Skeletal muscle cell (primary cell): ENCODE data around the gene FAR2.
A peak's percentile ranks its signal among the peaks of the same experiment; 100 is the strongest.
"Not testable (repeated sequence)": the region's sequence is repeated elsewhere in the genome, so short reads cannot be mapped to it uniquely, and the experiment has no call there.

Experiments used
- DNase-seq: peaks from one replicate; pipeline ENCODE4 v3.0.0-alpha.2; 2010; ENCODE audit warnings: low read depth
- H3K4me3 ChIP-seq: 2 replicates; pipeline ENCODE4 v1.5.1; 2011; ENCODE audit warnings: low read depth, mild to moderate bottlenecking, control low read depth, low read length, moderate library complexity

FAR2 gene

GRCh38 chr12:29148911-29149690 lies at the start of gene FAR2:
Gene FAR2 (plus strand): TSS chr12:29149278. CDS start chr12:29270450, 121,172 bp downstream.
- DNase-seq: no peak
- peak within 1 kb of the TSS; percentile 75 for H3K4me3 ChIP-seq

GRCh38 chr12:29102741-29103140 lies 46.3 kb upstream of the FAR2 start:
- H3K4me3 ChIP-seq: no peak overlapping the region
- DNase-seq: no peak

- DNase-seq: no peak
- no peak overlapping the region for H3K4me3 ChIP-seq
Measured at GRCh38 chr12:29103539-29103974, 45.5 kb upstream of the FAR2 start.

DNA sequence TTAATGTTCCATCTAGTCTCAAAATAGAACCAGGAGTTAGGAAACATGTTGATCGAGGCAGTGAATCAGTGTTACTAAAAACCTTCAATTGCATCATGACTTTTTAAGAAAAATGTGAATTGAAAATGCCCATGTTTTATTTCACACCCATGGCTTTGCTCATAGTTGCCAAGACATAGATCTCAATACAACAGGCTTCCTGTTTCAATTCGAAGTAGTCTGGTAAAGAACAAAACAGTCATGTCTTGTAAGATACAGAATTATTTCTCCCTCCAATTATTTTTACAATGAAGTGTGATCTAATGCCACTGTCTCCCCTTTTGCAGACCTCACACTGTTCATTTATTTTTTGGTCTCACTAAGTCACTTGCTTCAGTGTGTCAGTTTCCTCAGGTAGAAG lies 44.6 kb upstream of the FAR2 start:
- DNase-seq: no peak
- H3K4me3 ChIP-seq: no peak overlapping the region

- DNase-seq: no peak
- no peak overlapping the region for H3K4me3 ChIP-seq
Measured at GRCh38 chr12:29110506-29111442, 38.3 kb upstream of the FAR2 start.

DNA sequence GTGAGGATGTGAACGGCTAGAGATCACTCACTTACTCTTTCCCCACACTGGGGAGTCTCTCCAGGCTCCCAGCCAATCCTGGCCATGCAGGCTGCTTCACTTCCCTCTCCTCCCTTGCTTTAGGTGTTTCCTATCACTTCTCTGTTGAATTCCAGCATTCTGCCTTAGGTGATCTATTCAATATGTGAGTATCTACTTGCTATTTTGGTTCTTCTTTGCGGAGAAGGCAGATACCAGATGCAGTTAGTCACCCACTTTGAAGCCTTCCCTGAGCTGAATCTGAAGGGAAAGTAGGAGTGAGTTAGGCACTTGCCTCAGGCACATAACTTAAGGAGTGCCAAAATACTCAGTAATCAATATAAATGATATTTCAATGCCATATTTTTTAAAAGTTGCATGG lies 36.0 kb upstream of the FAR2 start:
- H3K4me3 ChIP-seq: no peak overlapping the region
- no peak for DNase-seq

DNA sequence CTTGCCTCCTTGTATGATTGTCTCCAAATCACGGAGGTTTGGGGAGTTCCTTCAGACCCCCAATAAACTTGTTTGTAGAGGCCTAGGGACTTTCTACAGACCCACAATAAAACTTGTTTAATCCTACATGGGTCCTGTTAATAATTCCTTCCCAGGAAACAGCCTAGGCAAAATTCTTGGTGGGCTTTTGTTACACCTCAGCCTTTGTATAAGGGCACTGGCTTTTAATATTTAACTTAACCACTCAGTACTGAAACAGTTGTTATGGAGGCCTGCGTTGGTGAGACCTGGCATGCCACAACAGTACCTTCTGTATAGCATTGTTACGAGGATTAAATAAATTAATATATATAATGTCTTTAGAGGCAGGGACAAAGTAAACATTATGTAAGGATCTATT lies 32.7 kb upstream of the FAR2 start:
- DNase-seq: no peak

GRCh38 chr12:29131539-29131938 lies 17.5 kb upstream of the FAR2 start:
- H3K4me3 ChIP-seq: no peak overlapping the region
- no peak for DNase-seq

More for the DNA sequence above, 32.7 kb upstream of the FAR2 start:
- no peak overlapping the region for H3K4me3 ChIP-seq

DNA sequence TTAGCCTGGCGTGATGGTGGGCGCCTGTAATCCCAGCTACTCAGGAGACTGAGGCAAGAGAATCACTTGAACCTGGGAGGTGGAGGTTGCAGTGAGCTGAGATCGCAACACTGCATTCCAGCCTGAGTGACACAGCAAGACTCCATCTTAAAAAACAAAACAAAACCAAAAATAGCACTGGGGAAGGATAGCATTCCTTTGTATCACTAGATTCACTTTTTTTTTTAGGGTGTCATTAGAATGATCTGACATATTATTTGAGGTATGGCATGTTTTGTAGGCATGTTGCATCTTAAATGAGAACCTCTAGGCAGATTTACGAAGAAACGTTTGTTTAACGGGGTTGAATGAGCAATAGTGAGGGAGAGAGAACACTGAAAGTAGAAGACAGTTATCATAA lies 16.8 kb upstream of the FAR2 start:
- H3K4me3 ChIP-seq: no peak overlapping the region
- DNase-seq: no peak

GRCh38 chr12:29133181-29133580 lies 15.9 kb upstream of the FAR2 start:
- no peak overlapping the region for H3K4me3 ChIP-seq
- no peak for DNase-seq

GRCh38 chr12:29133680-29134079 lies 15.4 kb upstream of the FAR2 start:
- no peak for DNase-seq

DNA sequence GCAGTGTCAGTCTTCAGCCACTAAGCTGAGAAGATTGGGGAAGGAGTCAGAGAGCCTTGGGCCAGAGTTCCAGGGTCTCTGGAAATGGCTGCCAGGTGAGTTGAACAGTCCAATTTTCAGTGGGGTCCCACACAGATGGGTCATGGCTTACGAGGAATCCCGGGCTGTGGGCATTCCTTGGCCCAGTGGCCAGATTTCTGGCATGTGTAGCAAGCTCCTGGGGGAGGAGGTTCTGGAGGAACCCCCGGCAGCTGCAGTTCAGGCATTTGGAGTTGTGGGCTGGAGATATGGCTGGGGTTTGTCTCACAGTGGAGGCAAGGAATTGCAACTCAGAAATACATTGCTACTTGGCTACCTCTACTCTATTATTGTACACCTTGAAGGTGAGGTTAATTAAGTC lies 10.8 kb upstream of the FAR2 start:
- H3K4me3 ChIP-seq, DNase-seq: not testable (repeated sequence)

More at GRCh38 chr12:29133680-29134079, 15.4 kb upstream of the FAR2 start:
- no peak overlapping the region for H3K4me3 ChIP-seq

GRCh38 chr12:29138855-29139254 lies 10.2 kb upstream of the FAR2 start:
- DNase-seq, H3K4me3 ChIP-seq: not testable (repeated sequence)

- no peak for DNase-seq
- no peak overlapping the region for H3K4me3 ChIP-seq
Measured at GRCh38 chr12:29145372-29146170, 3.5 kb upstream of the FAR2 start.

DNA sequence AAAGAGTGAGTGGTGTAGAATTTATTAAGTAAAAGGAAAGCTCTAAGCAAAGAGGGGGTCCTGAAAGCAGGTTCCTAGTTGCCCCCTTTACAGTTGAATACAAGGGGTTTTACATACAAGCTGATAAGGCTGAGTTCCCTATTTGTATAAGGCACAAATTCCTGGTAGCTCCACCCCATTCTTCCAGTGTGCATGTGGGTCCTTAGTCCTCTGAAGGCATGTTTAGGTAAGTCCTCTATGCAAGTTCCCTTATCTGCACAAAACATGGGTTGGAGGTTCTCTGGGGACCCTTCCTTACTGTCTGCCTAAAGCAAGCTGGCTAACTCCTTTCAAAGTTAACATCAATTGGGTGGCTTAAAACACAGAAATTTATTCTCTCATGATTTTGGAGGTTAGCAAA lies 2.9 kb upstream of the FAR2 start:
- no peak for DNase-seq

GRCh38 chr12:29147731-29148595 lies 1.1 kb upstream of the FAR2 start:
- DNase-seq: no peak
- H3K4me3 ChIP-seq: peak overlapping the region; percentile 75

More for the DNA sequence above, 2.9 kb upstream of the FAR2 start:
- H3K4me3 ChIP-seq: no peak overlapping the region

DNA sequence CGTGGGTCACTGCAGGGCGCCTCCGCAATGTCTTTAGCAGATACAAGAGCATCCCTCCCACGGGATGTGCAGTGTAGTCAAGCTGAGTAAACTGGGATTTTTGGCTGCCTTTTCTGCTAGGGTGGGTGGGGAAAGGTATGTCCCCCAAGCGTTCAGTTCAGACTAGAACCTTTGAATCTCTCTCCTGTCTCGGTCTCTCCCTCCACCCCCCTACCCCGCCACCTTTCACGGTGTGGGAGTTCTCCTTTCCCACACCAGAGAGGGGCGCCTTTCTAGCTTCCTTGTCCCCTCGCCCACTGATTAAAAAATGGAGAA lies 525 bp upstream of the FAR2 start:
- peak overlapping the region; percentile 75 for H3K4me3 ChIP-seq
- DNase-seq: no peak

DNA sequence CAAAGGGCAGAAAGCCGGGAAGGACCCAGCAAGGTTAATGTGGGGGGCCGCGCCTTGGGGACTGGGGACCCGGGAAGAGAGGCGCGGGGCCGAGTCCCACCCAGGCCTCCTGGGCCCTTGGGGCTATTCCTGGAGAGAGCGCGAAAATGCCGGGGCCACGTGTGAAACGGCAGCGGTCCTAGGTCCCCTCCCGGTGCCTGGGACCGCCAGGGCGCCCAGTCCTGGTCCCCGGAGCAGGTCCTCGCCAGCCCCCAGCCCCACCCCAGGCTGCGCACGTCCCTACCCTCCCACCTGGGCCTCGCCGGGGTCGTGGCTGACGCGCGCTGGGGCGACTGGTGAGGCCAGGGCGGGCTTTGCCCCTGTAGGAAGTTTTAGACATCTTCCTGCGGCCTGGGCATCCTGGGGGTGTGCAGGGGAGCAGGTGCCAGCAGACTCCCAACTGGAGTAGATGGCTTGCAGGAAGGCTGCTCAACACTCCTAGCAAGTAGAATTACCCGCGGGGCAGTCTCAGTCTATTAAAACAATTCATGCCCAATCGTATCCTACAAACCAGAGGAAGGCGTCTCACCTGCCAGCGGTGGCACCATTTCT lies 708 bp downstream of the FAR2 start:
- no peak for DNase-seq
- peak overlapping the region; percentile 75 for H3K4me3 ChIP-seq
